ENCODE results near the gene ADAM12.

Gene ADAM12

DNA sequence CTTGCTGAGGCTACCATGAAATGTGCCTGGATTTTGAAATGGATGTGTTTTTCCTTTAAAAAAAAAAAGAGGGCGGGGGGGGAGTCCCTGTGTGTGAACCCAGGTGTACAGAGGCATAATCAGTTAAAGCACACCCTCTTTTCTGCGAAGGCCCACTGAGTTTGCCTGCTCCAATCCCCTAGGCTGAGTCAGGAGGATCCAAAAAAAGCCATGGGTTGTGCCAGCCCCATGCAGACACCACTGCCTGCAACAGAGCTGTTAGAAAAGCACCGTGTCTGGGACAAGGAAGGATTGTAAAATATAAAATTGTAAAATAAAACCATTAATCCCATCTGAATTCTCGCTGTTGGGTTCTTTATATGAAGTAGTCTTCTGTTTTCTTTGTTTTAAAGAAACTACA is 217.9 kb downstream of the ADAM12 start:
- DNase-seq (ENCODE audit: low spot score in 2 of 2) (no peak), ATAC-seq (replicated peaks; ENCODE audit: extremely low read depth, poor library complexity, severe bottlenecking) (no peak)
- Mint-ChIP-seq H3K27ac (ENCODE audit: low read depth) (no peak overlapping the region), H3K9me3 (no peaks in the 10 kb centered on the region), H3K4me1 (no peaks in the 10 kb centered on the region), H3K27me3 (no peaks in the 10 kb centered on the region), H3K4me3 (no peak overlapping the region), H3K36me3 (ENCODE audit: insufficient read depth) (no peaks in the 10 kb centered on the region)

DNA sequence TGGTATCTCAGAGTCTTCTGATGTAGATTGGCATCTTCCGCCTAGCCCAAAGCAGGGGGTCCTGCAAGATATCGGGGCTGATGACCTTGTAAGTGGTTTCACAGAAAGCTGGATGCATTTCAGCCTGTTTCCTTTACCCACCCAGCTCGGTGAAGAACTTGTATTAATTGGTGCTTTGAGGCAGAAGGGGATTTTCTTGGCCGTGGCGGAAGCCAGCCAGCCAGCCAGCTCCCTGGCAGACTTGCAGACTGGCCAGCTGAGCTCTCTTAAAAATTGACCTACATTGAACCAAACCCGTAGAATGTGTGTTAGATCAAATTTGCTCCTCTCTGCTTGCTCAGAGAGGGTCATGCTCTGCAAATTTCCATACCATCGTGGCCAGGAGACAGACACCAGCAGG is 218.4 kb downstream of the ADAM12 start:
- Mint-ChIP-seq H3K4me1 (no peaks in the 10 kb centered on the region), H3K4me3 (no peak overlapping the region), H3K27ac (ENCODE audit: low read depth) (no peak overlapping the region), H3K9me3 (no peaks in the 10 kb centered on the region), H3K36me3 (ENCODE audit: insufficient read depth) (no peaks in the 10 kb centered on the region), H3K27me3 (no peaks in the 10 kb centered on the region)
- DNase-seq (ENCODE audit: low spot score in 2 of 2) = no peak
- ATAC-seq (replicated peaks; ENCODE audit: extremely low read depth, poor library complexity, severe bottlenecking) = no peak

DNA sequence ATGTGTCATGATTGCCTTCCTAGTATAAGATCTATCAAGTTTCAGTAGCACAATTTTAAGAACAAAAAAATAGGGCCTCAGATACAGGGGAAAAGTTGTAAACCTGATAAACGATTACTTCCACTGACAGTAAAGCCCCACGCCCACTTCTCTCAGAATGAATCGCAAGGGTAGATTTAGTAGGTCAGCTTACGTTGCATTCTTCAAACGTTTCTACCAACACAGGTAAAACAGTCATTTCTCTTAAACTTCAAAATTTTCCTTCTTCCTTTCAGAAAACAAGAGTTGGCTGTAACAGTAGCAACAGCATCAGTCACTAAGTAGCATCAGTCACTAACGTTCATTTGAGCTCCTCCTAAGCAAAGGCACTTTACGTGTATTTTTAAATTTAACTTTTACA is 221.5 kb downstream of the ADAM12 start:
- no peak for DNase-seq (ENCODE audit: low spot score in 2 of 2)
- ATAC-seq (replicated peaks; ENCODE audit: extremely low read depth, poor library complexity, severe bottlenecking) = no peak
- no peaks in the 10 kb centered on the region for H3K9me3 Mint-ChIP-seq

DNA sequence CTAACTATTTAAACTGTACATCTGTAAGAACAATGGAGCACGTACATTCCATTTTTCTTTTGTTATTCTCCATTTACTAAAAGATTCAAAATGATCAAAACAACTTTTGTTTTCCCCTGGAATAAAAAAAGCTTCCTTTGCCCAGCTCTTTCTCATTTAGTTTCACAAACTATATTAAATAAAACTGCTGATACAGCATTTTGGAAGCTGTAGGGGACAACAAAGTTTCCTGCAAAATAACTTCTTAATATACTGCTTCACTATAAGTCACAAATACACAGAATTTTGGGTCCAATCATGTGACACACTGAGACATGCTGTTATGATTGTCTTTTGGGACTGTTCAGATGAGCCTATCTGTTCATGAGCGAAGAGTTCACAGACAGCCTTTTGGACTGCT is 222.4 kb downstream of the ADAM12 start:
- no peak overlapping the region for H3K27ac Mint-ChIP-seq (ENCODE audit: low read depth)
- no peaks in the 10 kb centered on the region for H3K9me3 Mint-ChIP-seq
- no peak overlapping the region for H3K4me3 Mint-ChIP-seq
- no peaks in the 10 kb centered on the region for H3K4me1 Mint-ChIP-seq
- ATAC-seq (replicated peaks; ENCODE audit: extremely low read depth, poor library complexity, severe bottlenecking) = no peak
- H3K36me3 Mint-ChIP-seq (ENCODE audit: insufficient read depth) = no peaks in the 10 kb centered on the region
- DNase-seq (ENCODE audit: low spot score in 2 of 2) = no peak
- no peaks in the 10 kb centered on the region for H3K27me3 Mint-ChIP-seq

More for the DNA sequence above, 221.5 kb downstream of the ADAM12 start:
- Mint-ChIP-seq H3K4me1 (no peaks in the 10 kb centered on the region), H3K36me3 (ENCODE audit: insufficient read depth) (no peaks in the 10 kb centered on the region), H3K4me3 (no peak overlapping the region), H3K27ac (ENCODE audit: low read depth) (no peak overlapping the region), H3K27me3 (no peaks in the 10 kb centered on the region)

DNA sequence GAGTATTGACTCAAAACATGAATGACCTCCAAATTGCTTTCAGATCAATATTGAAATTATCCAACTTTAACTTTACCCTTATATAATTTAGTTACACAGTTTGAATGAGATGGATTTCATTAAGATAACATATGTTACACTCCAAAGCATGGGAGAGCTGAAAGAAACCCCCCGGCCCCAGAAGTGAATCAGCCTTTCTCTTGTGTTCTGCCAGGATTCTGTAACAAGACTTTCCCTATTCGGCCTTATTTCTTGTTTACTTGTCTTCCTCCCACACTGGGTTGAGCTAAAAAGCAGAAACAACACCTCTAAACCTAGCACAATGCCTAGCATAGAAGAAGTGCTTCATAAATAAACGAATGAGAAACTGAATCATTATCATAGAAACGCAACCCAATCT is 224.8 kb downstream of the ADAM12 start:
- Mint-ChIP-seq H3K4me1 (no peaks in the 10 kb centered on the region), H3K36me3 (ENCODE audit: insufficient read depth) (no peaks in the 10 kb centered on the region), H3K4me3 (no peak overlapping the region), H3K27ac (ENCODE audit: low read depth) (no peak overlapping the region), H3K27me3 (no peaks in the 10 kb centered on the region), H3K9me3 (no peaks in the 10 kb centered on the region)
- DNase-seq (ENCODE audit: low spot score in 2 of 2) (no peak), ATAC-seq (replicated peaks; ENCODE audit: extremely low read depth, poor library complexity, severe bottlenecking) (no peak)

DNA sequence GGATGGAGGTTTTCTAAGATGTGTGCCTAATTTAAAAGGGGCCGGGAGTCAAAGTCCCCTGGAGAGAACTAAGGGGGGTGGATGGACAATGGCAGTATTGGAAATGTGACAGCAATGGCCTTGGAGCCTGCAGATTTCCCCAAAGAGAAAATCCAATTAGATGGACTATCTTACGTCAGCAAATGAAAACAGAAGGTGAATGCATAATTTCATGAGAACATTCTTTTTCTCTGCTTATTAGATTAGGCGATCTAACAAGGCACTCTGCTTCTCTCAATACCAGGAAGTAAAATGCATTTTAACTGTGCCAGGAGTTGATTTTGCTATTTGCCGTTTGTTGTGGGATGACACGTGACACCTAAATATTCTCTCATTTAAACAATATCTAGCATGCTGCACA is 226.6 kb downstream of the ADAM12 start:
- ATAC-seq (replicated peaks; ENCODE audit: extremely low read depth, poor library complexity, severe bottlenecking) (no peak), DNase-seq (ENCODE audit: low spot score in 2 of 2) (no peak)
- Mint-ChIP-seq H3K27ac (ENCODE audit: low read depth) (no peak overlapping the region), H3K27me3 (no peaks in the 10 kb centered on the region), H3K9me3 (peaks cover 8% of the 10 kb centered on the region), H3K4me1 (no peaks in the 10 kb centered on the region), H3K36me3 (ENCODE audit: insufficient read depth) (no peaks in the 10 kb centered on the region), H3K4me3 (no peak overlapping the region)

DNA sequence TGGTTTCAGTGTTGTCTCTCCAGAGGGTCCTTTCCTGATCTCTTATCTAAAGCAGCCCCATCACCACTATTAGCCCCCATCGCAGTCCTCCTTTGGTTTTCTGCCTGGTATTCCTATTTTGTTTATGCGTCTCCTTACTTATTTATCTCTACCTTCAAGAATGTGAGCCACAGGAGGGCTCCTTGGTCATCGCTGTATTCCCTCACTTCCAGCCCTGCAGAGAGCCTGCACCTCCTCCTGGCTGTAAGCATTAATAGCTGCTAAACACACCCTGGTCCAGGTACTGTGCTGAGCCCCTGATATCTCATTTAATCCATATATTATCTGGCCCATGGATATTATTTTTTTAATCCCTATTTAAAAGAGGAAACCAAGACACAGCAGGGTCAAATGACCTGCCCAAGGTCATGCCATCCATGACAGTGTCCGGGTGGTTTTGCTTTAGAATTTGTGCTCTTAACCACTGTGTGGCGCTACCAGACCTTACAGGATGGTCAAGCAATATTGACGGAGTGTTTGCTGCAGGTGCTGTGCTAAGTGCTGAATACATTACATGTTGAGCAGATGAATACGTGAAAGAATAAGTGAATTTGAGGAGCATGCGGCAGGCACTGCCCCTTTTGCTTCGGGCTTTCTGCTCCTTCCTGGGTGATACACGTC is 227.2 kb downstream of the ADAM12 start:
- H3K9me3 Mint-ChIP-seq = peaks cover 8% of the 10 kb centered on the region
- H3K4me3 Mint-ChIP-seq = no peak overlapping the region
- no peak overlapping the region for H3K27ac Mint-ChIP-seq (ENCODE audit: low read depth)
- no peaks in the 10 kb centered on the region for H3K36me3 Mint-ChIP-seq (ENCODE audit: insufficient read depth)
- no peaks in the 10 kb centered on the region for H3K27me3 Mint-ChIP-seq
- no peak for ATAC-seq (replicated peaks; ENCODE audit: extremely low read depth, poor library complexity, severe bottlenecking)
- no peak for DNase-seq (ENCODE audit: low spot score in 2 of 2)
- H3K4me1 Mint-ChIP-seq = no peaks in the 10 kb centered on the region

DNA sequence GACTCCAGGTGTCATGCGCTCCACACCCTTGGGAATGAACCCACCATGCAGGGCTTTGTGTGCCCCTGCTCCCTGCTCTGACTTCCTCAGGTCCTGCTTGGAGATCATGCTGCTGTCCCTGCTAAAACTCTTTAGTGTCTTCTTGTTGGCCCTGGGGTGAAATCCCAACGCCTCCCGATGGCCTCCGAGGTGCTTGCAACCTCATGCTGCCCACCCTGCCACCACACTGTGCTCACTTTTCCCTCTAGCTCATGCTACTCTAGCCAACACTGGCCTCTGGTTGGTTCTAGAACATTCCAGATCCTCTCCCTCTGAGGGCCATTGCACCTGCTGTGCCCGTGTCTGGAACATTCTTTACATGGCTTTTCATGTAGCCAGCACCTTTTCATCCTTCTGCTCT is 227.7 kb downstream of the ADAM12 start:
- no peaks in the 10 kb centered on the region for H3K27me3 Mint-ChIP-seq
- H3K36me3 Mint-ChIP-seq (ENCODE audit: insufficient read depth) = no peaks in the 10 kb centered on the region
- H3K4me1 Mint-ChIP-seq = no peaks in the 10 kb centered on the region
- ATAC-seq (replicated peaks; ENCODE audit: extremely low read depth, poor library complexity, severe bottlenecking) (no peak), DNase-seq (ENCODE audit: low spot score in 2 of 2) (no peak)
- peaks cover 8% of the 10 kb centered on the region for H3K9me3 Mint-ChIP-seq
- H3K27ac Mint-ChIP-seq (ENCODE audit: low read depth) = no peak overlapping the region
- H3K4me3 Mint-ChIP-seq = no peak overlapping the region

DNA sequence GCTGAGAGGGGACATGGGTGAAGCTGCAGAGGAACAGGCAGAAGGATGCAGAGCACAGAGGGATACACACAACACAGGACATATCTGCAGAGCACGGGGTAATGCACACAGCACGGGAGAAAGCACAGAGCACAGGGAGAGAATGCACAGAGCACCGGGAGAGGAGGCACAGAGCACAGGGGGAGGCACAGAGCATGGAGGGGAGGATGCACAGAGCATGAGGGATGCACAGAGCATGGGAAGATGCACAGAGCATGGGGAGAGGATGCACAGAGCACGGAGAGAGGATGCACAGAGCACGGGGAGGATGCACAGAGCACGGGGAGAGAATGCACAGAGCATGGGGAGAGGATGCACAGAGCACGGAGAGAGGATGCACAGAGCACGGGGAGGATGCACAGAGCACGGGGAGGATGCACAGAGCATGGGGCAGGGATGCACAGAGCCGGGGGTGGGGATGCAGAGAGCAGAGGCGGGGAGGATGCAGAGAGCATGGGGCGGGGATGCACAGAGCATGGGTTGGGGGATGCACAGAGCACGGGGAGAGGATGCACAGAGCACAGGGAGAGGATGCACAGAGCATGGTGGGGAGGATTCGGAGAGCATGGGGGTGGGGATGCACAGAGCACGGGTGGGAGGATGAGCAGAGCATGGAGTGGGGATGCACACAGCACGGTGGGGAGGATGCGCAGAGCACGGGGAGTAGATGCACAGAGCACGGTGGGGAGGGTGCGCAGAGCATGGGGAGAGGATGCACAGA is 230.0 kb downstream of the ADAM12 start:
- no peaks in the 10 kb centered on the region for H3K27me3 Mint-ChIP-seq
- no peak overlapping the region for H3K27ac Mint-ChIP-seq (ENCODE audit: low read depth)
- H3K4me1 Mint-ChIP-seq = no peaks in the 10 kb centered on the region
- DNase-seq (ENCODE audit: low spot score in 2 of 2) = no peak
- H3K4me3 Mint-ChIP-seq = no peak overlapping the region
- peaks cover 10% of the 10 kb centered on the region for H3K9me3 Mint-ChIP-seq
- H3K36me3 Mint-ChIP-seq (ENCODE audit: insufficient read depth) = no peaks in the 10 kb centered on the region
- ATAC-seq (replicated peaks; ENCODE audit: extremely low read depth, poor library complexity, severe bottlenecking) = no peak

DNA sequence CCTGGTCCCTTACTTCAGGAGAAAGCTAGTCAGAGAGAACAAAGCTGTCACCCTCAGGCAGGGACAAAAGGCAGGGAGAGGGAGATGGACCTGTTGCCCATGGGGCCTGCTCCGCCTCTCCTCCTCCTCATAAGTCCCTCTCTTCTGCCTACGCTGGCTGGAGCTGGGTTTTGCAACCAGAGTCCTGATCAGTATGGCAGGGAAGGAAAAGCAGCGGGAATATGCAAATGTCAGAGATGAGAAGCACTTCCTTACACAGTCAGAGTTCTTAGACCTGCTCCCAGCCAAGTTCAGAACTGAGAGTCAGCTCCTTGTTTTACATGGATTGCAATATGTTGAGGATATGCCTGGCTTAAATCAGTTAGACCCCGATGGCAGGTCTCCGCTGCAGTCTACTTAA is 231.1 kb downstream of the ADAM12 start:
- DNase-seq (ENCODE audit: low spot score in 2 of 2) = no peak
- ATAC-seq (replicated peaks; ENCODE audit: extremely low read depth, poor library complexity, severe bottlenecking) = no peak
- no peak overlapping the region for H3K27ac Mint-ChIP-seq (ENCODE audit: low read depth)
- H3K27me3 Mint-ChIP-seq = no peaks in the 10 kb centered on the region
- no peaks in the 10 kb centered on the region for H3K4me1 Mint-ChIP-seq
- H3K4me3 Mint-ChIP-seq = no peak overlapping the region
- no peaks in the 10 kb centered on the region for H3K36me3 Mint-ChIP-seq (ENCODE audit: insufficient read depth)
- peaks cover 14% of the 10 kb centered on the region for H3K9me3 Mint-ChIP-seq

DNA sequence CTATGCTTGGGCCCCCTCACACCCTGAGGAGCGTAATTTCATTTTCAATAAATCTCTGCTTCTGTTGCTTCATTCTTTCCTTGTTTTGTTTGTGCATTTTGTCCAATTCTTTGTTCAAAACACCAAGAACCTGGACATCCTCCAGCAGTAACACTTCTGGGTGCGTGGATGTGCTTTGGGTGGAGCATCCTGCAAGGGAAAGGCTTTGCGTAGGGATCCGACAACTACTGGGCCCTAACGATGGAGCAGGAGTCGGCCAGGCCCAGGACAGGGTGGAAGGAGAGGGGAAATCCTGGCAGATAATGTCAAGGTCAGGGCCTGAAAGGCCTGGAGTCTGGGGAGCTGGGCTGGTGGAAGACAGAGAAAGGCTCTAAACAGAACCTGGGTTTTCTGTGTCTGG is 231.8 kb downstream of the ADAM12 start:
- H3K27ac Mint-ChIP-seq (ENCODE audit: low read depth) = no peak overlapping the region
- H3K4me1 Mint-ChIP-seq = no peaks in the 10 kb centered on the region
- peaks cover 14% of the 10 kb centered on the region for H3K9me3 Mint-ChIP-seq
- no peak for ATAC-seq (replicated peaks; ENCODE audit: extremely low read depth, poor library complexity, severe bottlenecking)
- no peak for DNase-seq (ENCODE audit: low spot score in 2 of 2)
- H3K36me3 Mint-ChIP-seq (ENCODE audit: insufficient read depth) = no peaks in the 10 kb centered on the region
- no peaks in the 10 kb centered on the region for H3K27me3 Mint-ChIP-seq
- no peak overlapping the region for H3K4me3 Mint-ChIP-seq

DNA sequence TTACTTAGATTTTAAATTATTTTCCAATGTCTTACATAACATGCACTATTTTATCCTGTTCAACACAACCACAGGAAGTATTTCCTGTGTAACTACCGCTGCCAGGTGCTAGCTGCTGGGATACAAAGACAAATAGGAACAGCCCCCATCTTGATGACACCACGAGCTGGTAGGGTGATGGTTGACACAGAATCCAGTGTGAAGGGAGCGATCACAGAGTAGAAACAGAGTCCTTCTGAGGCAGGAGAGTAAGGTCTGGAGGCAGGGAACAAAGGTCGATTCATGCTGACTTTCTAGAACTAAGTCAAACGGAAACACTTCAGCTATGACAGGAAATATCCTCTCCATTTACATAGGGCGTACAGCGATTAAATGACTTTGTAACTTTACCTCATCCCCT is 232.3 kb downstream of the ADAM12 start:
- peaks cover 14% of the 10 kb centered on the region for H3K9me3 Mint-ChIP-seq
- no peaks in the 10 kb centered on the region for H3K27me3 Mint-ChIP-seq
- no peak for DNase-seq (ENCODE audit: low spot score in 2 of 2)
- H3K4me3 Mint-ChIP-seq = no peak overlapping the region
- no peaks in the 10 kb centered on the region for H3K4me1 Mint-ChIP-seq
- no peak overlapping the region for H3K27ac Mint-ChIP-seq (ENCODE audit: low read depth)
- no peak for ATAC-seq (replicated peaks; ENCODE audit: extremely low read depth, poor library complexity, severe bottlenecking)
- no peaks in the 10 kb centered on the region for H3K36me3 Mint-ChIP-seq (ENCODE audit: insufficient read depth)

DNA sequence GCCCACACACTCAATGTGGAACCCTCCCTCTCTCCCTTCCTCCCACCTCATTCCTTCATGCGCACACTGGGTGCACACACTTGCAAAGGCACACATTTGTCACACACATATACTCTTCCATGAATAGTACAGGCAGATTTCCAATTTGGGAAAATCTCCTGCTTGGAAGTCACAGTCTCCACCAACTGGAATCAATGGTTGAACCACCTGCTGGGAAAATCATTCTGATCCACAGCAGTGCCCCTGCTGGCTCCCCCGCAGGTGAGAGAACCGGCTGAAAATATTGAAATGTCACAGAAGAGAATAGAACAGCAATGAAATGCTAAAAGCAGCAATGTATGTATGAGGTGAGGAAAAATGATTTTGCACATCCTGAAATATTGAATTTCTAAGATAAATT is 232.7 kb downstream of the ADAM12 start:
- Mint-ChIP-seq H3K4me1 (no peaks in the 10 kb centered on the region), H3K4me3 (no peak overlapping the region), H3K9me3 (peaks cover 18% of the 10 kb centered on the region), H3K27ac (ENCODE audit: low read depth) (no peak overlapping the region), H3K27me3 (no peaks in the 10 kb centered on the region), H3K36me3 (ENCODE audit: insufficient read depth) (no peaks in the 10 kb centered on the region)
- ATAC-seq (replicated peaks; ENCODE audit: extremely low read depth, poor library complexity, severe bottlenecking) = no peak
- DNase-seq (ENCODE audit: low spot score in 2 of 2) = no peak

All from central memory CD8-positive, alpha-beta T cell (primary cell).